Calu3 (cell line): ENCODE data around the gene BACH2. TPM values are rescaled to one million over a fixed set of nuclear protein-coding genes. Genes with fewer than 3 reads are reported as not detected.

Experiments used
- BruUV-seq: library from RNA; stranded (reverse); fragments of 400-500 nt; replicated peaks from 2 replicates; lab custom pipeline; 2021; lab: Mats Ljungman, UMichigan
- CTCF ChIA-PET: fragments of 300-600 bp; sonication (Branson Sonifier 250); formaldehyde crosslinking; loops from one replicate; lab custom pipeline; 2022; ENCODE audit warnings: antibody characterized with exemption; lab: Charles Lee
- DNase-seq: peaks from one replicate; pipeline ENCODE4 v3.0.0; 2022
- H3K27ac Mint-ChIP-seq: one replicate; pipeline ENCODE4 v1.8.0; 2022; ENCODE audit warnings: mixed read lengths; ENCODE audit not compliant: unreplicated experiment
- H3K27me3 Mint-ChIP-seq: one replicate; pipeline ENCODE4 v1.8.0; 2022; ENCODE audit warnings: mixed read lengths; ENCODE audit not compliant: unreplicated experiment
- H3K36me3 Mint-ChIP-seq: one replicate; pipeline ENCODE4 v1.8.0; 2022; ENCODE audit warnings: mild to moderate bottlenecking, moderate library complexity, mixed read lengths; ENCODE audit not compliant: insufficient read depth, unreplicated experiment
- H3K4me1 Mint-ChIP-seq: one replicate; pipeline ENCODE4 v1.8.0; 2022; ENCODE audit warnings: mild to moderate bottlenecking, low read depth, mixed read lengths; ENCODE audit not compliant: unreplicated experiment
- H3K4me3 Mint-ChIP-seq: one replicate; pipeline ENCODE4 v1.8.0; 2022; ENCODE audit warnings: mild to moderate bottlenecking, low read depth, moderate library complexity, mixed read lengths; ENCODE audit not compliant: unreplicated experiment
- H3K9me3 Mint-ChIP-seq: one replicate; pipeline ENCODE4 v1.8.0; 2022; ENCODE audit warnings: low read depth, mixed read lengths; ENCODE audit not compliant: unreplicated experiment
- CTCF ChIP-seq: fragments of 200-600 bp; IDR thresholded peaks from one replicate; pipeline ENCODE4 v1.8.0; 2022; ENCODE audit warnings: antibody characterized with exemption; ENCODE audit not compliant: unreplicated experiment
- intact Hi-C: fragments of 100-400 bp; cut with micrococcal nuclease; formaldehyde crosslinking; loops from one replicate; pipeline ENCODE4 v1.10.0; 2022; ENCODE audit not compliant: unreplicated experiment
- total RNA-seq: library from RNA; stranded (reverse); gene quantifications from 2 replicates; pipeline ENCODE4 v1.2.3, GENCODE V29; 2022

BACH2 gene
- total RNA-seq, 1 experiment from 2014 or later = 7.2 TPM

- H3K9me3 Mint-ChIP-seq = no peaks in the 10 kb centered on the region
- no peaks in the 10 kb centered on the region for H3K27me3 Mint-ChIP-seq
- no TSS peak for BruUV-seq
- no peak for DNase-seq
- TF ChIP-seq CTCF = no peak
- no peaks in the 10 kb centered on the region for H3K36me3 Mint-ChIP-seq
- H3K4me3 Mint-ChIP-seq = no peak overlapping the region
- CTCF ChIA-PET = no interaction called here
- H3K27ac Mint-ChIP-seq = no peak overlapping the region
- intact Hi-C loops = no loop called here
- H3K4me1 Mint-ChIP-seq = no peaks in the 10 kb centered on the region
Measured at GRCh38 chr6:90319044-90319443, 22.4 kb upstream of the BACH2 start.

DNA sequence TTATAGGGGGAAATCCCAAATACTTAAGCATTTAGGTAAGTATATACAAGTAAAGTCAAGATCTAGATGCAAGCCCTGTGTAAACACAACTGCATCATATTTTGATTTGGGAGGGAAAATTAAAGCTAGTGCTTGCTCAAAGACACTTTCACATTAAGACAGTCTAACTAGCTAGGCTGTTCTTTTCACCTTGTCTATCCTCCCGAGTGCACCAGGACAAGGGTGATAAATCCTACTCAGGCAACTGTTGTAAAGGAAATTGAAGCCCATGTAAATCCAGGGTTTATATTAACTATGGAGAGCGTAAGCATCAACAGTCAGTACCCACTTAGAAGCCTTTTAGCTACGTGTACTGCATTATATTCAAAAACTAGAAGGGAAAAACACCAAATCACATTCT lies 19.3 kb upstream of the BACH2 start:
- H3K4me3 Mint-ChIP-seq = no peak overlapping the region
- no peaks in the 10 kb centered on the region for H3K36me3 Mint-ChIP-seq
- H3K27me3 Mint-ChIP-seq = no peaks in the 10 kb centered on the region
- H3K9me3 Mint-ChIP-seq = no peaks in the 10 kb centered on the region
- intact Hi-C loops = no loop called here
- CTCF ChIA-PET = no interaction called here
- no peaks in the 10 kb centered on the region for H3K4me1 Mint-ChIP-seq
- no peak overlapping the region for H3K27ac Mint-ChIP-seq
- no peak for DNase-seq
- BruUV-seq = no TSS peak
- TF ChIP-seq CTCF = no peak

DNA sequence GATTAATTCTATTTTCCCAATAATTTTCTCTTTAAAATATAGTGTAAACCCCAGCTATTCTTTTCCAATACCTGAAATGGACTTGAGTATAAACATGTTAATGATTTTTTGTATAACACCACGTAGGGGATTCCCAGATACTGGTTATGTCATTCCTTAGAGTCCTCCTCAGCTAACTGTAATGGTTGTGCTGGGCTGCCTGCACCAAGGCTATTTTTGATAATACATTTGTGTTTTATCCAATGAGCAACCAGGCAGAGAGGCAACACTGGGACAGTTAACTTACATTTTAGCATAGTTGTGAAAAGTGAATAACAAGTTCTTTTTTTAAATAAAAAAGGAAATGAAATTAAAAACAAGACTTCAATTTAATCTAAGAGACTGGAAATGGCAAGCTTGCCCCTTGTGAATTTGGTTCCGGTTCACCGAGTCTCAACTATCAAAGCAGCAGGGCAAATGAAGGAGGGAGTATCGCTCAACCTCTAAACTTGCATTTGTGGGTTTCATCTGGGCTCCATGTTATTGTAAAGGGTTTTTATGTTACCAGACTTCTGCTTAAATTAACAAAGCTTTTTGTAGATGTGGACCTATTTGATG lies 18.8 kb upstream of the BACH2 start:
- Mint-ChIP-seq H3K4me1 (no peaks in the 10 kb centered on the region), H3K27ac (no peak overlapping the region), H3K9me3 (no peaks in the 10 kb centered on the region), H3K36me3 (no peaks in the 10 kb centered on the region), H3K27me3 (no peaks in the 10 kb centered on the region), H3K4me3 (no peak overlapping the region)
- DNase-seq = no peak
- no TSS peak for BruUV-seq
- CTCF ChIA-PET = no interaction called here
- intact Hi-C loops = no loop called here
- no peak for TF ChIP-seq CTCF

DNA sequence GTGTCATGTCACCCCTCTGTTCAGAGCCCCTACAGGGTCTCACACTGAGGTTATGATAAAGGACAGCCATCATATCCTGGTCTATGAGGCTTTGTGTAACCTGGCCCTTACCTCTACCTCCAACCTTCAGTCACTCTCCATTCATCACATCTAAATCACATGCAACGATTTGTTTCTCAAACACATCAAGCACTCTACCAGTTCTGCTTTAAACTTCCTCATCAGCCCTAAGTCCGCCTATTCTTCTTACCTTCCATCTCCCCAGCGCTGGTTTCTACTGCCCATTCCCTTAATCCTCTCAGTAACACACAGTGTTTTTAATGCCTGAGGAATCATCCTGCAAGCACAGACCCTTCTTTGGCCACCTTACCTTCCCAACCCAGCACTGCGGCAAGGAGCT lies 17.9 kb upstream of the BACH2 start:
- Mint-ChIP-seq H3K27me3 (no peaks in the 10 kb centered on the region), H3K36me3 (no peaks in the 10 kb centered on the region), H3K4me3 (no peak overlapping the region), H3K27ac (no peak overlapping the region), H3K9me3 (no peaks in the 10 kb centered on the region), H3K4me1 (no peaks in the 10 kb centered on the region)
- CTCF ChIA-PET = no interaction called here
- no peak for DNase-seq
- no TSS peak for BruUV-seq
- TF ChIP-seq CTCF = no peak
- intact Hi-C loops = no loop called here
